SK-N-SH treated with all-trans-retinoic acid at 6 μM for 48 hours (cell line): ENCODE data around the gene MRAS.

ENCODE experiments used
- ATAC-seq: fragments of 200-7000 bp; cut with Tn5 transposase; 3 replicates; pipeline ENCODE4 v1.9.1; 2020; ENCODE audit warnings: mild to moderate bottlenecking, moderate library complexity
- ARNTL ChIP-seq: fragments of 450-650 bp; formaldehyde crosslinking; IDR thresholded peaks from 2 replicates; pipeline ENCODE4 v1.5.0; 2020; ENCODE audit warnings: low read depth, mild to moderate bottlenecking, moderate library complexity, borderline replicate concordance
- CSDC2 ChIP-seq: fragments of 250-450 bp; sonication (Bioruptor Pico); IDR thresholded peaks from 2 replicates; pipeline ENCODE4 v1.5.0; 2020; ENCODE audit warnings: mild to moderate bottlenecking, moderate library complexity
- ESRRG ChIP-seq: fragments of 250-450 bp; sonication (Bioruptor Pico); IDR thresholded peaks from 2 replicates; pipeline ENCODE4 v1.6.1; 2021; ENCODE audit warnings: mild to moderate bottlenecking
- GLIS3 ChIP-seq: fragments of 250-450 bp; sonication (Bioruptor Pico); IDR thresholded peaks from 2 replicates; pipeline ENCODE4 v1.5.0; 2020; ENCODE audit warnings: mild to moderate bottlenecking, moderate library complexity
- ISL1 ChIP-seq: fragments of 250-450 bp; sonication (Bioruptor Pico); IDR thresholded peaks from 2 replicates; pipeline ENCODE4 v2.1.2; 2022; ENCODE audit warnings: mild to moderate bottlenecking, moderate library complexity
- OSR1 ChIP-seq: fragments of 250-450 bp; sonication (Bioruptor Pico); IDR thresholded peaks from 2 replicates; pipeline ENCODE4 v1.8.0; 2022; ENCODE audit warnings: moderate library complexity, mild to moderate bottlenecking, inconsistent platforms
- RARB ChIP-seq: fragments of 250-450 bp; sonication (Bioruptor Pico); IDR thresholded peaks from 2 replicates; pipeline ENCODE4 v1.8.0; 2021; ENCODE audit warnings: mild to moderate bottlenecking, moderate library complexity
- TCF4 ChIP-seq: fragments of 250-450 bp; sonication (Bioruptor Pico); IDR thresholded peaks from 2 replicates; pipeline ENCODE4 v1.8.0; 2021; ENCODE audit warnings: mild to moderate bottlenecking, moderate library complexity, borderline replicate concordance
- TOX ChIP-seq: fragments of 250-450 bp; sonication (Bioruptor Pico); IDR thresholded peaks from 2 replicates; pipeline ENCODE4 v1.8.0; 2021; ENCODE audit warnings: mild to moderate bottlenecking, moderate library complexity, borderline replicate concordance
- ZFP3 ChIP-seq: fragments of 250-450 bp; sonication (Bioruptor Pico); IDR thresholded peaks from 2 replicates; pipeline ENCODE4 v1.5.0; 2020; ENCODE audit warnings: mild to moderate bottlenecking, moderate library complexity
- ZFP30 ChIP-seq: fragments of 450-650 bp; formaldehyde crosslinking; IDR thresholded peaks from 2 replicates; pipeline ENCODE4 v1.5.0; 2022; ENCODE audit warnings: mild to moderate bottlenecking, moderate library complexity
- ZNF565 ChIP-seq: fragments of 450-650 bp; formaldehyde crosslinking; conservative IDR thresholded peaks from 2 replicates; pipeline ENCODE4 v1.5.0; 2020; ENCODE audit warnings: low read depth, mild to moderate bottlenecking, moderate library complexity
- TF ChIP-seq, protein P1 (sequence below): fragments of 250-450 bp; sonication (Bioruptor Pico); IDR thresholded peaks from 2 replicates; pipeline ENCODE4 v1.8.0; 2020; ENCODE audit warnings: mild to moderate bottlenecking, moderate library complexity, borderline replicate concordance
- TF ChIP-seq, protein P2 (sequence below): fragments of 250-450 bp; sonication (Bioruptor Pico); IDR thresholded peaks from 2 replicates; pipeline ENCODE4 v1.8.0; 2021; ENCODE audit warnings: low read depth, mild to moderate bottlenecking, moderate library complexity, borderline replicate concordance
- TF ChIP-seq, protein P3 (sequence below): fragments of 250-450 bp; sonication (Bioruptor Pico); IDR thresholded peaks from 2 replicates; pipeline ENCODE4 v1.5.0; 2020; ENCODE audit warnings: mild to moderate bottlenecking, moderate library complexity
- TF ChIP-seq, protein P4 (sequence below): fragments of 250-450 bp; sonication (Bioruptor Pico); IDR thresholded peaks from 2 replicates; pipeline ENCODE4 v1.5.1; 2020; ENCODE audit warnings: low read depth, mild to moderate bottlenecking, moderate library complexity

Gene MRAS

DNA sequence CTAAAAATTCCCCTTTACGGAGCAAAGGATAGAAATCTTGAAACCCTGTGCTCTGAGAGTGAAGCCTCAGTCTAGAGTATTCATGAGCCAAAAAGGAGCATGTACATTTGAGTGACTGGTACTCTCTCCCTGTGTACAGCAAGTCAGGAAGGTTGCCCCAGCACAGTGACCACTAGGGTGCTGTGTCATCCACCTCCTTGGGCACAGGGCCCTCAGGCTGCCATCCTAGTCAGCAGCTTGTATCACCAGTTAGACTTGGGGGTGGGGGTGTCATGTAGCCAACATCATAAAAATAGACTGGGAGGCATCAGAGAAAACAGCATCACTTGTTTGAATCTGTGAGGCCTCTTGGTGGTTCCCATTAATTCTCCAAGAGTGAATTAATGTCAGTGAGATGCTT lies 30.7 kb upstream of the MRAS start (continued):
- TF ChIP-seq, protein P1, sequence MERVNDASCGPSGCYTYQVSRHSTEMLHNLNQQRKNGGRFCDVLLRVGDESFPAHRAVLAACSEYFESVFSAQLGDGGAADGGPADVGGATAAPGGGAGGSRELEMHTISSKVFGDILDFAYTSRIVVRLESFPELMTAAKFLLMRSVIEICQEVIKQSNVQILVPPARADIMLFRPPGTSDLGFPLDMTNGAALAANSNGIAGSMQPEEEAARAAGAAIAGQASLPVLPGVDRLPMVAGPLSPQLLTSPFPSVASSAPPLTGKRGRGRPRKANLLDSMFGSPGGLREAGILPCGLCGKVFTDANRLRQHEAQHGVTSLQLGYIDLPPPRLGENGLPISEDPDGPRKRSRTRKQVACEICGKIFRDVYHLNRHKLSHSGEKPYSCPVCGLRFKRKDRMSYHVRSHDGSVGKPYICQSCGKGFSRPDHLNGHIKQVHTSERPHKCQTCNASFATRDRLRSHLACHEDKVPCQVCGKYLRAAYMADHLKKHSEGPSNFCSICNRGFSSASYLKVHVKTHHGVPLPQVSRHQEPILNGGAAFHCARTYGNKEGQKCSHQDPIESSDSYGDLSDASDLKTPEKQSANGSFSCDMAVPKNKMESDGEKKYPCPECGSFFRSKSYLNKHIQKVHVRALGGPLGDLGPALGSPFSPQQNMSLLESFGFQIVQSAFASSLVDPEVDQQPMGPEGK = no peak
- TF ChIP-seq TCF4 (CRISPR knock-in tag) (no peak), RARB (CRISPR knock-in tag) (no peak), ZFP3 (no peak), ARNTL (CRISPR knock-in tag) (no peak), ISL1 (CRISPR knock-in tag) (no peak)
- TF ChIP-seq, protein P2, sequence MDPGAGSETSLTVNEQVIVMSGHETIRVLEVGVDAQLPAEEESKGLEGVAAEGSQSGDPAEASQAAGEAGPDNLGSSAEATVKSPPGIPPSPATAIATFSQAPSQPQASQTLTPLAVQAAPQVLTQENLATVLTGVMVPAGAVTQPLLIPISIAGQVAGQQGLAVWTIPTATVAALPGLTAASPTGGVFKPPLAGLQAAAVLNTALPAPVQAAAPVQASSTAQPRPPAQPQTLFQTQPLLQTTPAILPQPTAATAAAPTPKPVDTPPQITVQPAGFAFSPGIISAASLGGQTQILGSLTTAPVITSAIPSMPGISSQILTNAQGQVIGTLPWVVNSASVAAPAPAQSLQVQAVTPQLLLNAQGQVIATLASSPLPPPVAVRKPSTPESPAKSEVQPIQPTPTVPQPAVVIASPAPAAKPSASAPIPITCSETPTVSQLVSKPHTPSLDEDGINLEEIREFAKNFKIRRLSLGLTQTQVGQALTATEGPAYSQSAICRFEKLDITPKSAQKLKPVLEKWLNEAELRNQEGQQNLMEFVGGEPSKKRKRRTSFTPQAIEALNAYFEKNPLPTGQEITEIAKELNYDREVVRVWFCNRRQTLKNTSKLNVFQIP (CRISPR knock-in tag) = no peak

DNA sequence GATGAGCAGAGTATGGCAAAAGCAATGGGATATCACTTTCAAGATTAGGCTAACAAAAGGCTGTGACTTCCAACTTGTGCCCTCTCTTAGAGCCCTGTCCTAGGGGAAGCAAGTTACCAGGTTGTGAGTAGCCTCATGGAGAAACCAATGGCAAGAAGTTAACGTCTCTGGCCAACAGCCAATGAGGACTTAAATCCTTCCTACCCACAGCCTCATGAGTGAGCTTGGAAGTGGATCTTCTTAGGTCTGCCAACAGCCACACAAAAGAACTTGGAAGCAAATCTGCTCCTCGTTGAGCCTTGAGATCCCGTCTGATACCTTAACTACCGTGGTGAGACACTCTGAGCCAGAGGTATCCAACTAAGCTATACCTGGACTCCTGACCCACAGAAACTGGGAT lies 24.4 kb upstream of the MRAS start:
- TF ChIP-seq ESRRG (CRISPR knock-in tag) = no peak
- no peak for TF ChIP-seq RARB (CRISPR knock-in tag)
- TF ChIP-seq TCF4 (CRISPR knock-in tag) = no peak
- TF ChIP-seq ZNF565 (CRISPR knock-in tag) = no peak
- no peak for ATAC-seq

DNA sequence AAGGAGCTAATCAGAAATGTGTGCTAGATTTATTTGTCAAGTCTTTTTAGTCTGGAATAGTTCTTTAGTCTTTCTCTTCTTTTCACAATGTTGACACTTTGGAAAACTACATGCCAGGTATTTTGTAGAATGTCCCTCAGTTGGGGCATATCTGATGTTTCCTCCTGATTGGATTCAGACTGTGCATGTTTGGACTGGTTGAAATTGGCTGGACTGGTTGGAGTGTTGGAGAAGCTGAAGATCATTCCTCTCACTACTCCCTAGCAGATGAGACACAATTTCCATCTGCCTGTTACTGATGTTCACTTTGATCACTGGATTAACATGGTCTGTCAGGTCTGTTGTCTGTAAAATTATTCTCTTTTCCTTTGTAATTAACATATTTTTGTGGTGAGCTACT lies 22.4 kb upstream of the MRAS start:
- TF ChIP-seq, protein P2 (CRISPR knock-in tag) = no peak
- no peak for TF ChIP-seq GLIS3 (CRISPR knock-in tag)
- TF ChIP-seq ZFP30 = no peak
- TF ChIP-seq TCF4 (CRISPR knock-in tag) = no peak
- TF ChIP-seq, protein P3, sequence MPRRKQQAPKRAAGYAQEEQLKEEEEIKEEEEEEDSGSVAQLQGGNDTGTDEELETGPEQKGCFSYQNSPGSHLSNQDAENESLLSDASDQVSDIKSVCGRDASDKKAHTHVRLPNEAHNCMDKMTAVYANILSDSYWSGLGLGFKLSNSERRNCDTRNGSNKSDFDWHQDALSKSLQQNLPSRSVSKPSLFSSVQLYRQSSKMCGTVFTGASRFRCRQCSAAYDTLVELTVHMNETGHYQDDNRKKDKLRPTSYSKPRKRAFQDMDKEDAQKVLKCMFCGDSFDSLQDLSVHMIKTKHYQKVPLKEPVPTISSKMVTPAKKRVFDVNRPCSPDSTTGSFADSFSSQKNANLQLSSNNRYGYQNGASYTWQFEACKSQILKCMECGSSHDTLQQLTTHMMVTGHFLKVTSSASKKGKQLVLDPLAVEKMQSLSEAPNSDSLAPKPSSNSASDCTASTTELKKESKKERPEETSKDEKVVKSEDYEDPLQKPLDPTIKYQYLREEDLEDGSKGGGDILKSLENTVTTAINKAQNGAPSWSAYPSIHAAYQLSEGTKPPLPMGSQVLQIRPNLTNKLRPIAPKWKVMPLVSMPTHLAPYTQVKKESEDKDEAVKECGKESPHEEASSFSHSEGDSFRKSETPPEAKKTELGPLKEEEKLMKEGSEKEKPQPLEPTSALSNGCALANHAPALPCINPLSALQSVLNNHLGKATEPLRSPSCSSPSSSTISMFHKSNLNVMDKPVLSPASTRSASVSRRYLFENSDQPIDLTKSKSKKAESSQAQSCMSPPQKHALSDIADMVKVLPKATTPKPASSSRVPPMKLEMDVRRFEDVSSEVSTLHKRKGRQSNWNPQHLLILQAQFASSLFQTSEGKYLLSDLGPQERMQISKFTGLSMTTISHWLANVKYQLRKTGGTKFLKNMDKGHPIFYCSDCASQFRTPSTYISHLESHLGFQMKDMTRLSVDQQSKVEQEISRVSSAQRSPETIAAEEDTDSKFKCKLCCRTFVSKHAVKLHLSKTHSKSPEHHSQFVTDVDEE (CRISPR knock-in tag) = no peak
- no peak for TF ChIP-seq OSR1 (CRISPR knock-in tag)
- TF ChIP-seq, protein P4, sequence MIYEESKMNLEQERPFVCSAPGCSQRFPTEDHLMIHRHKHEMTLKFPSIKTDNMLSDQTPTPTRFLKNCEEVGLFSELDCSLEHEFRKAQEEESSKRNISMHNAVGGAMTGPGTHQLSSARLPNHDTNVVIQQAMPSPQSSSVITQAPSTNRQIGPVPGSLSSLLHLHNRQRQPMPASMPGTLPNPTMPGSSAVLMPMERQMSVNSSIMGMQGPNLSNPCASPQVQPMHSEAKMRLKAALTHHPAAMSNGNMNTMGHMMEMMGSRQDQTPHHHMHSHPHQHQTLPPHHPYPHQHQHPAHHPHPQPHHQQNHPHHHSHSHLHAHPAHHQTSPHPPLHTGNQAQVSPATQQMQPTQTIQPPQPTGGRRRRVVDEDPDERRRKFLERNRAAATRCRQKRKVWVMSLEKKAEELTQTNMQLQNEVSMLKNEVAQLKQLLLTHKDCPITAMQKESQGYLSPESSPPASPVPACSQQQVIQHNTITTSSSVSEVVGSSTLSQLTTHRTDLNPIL (CRISPR knock-in tag) = no peak
- TF ChIP-seq, protein P1 = no peak
- TF ChIP-seq TOX (CRISPR knock-in tag) = no peak
- no peak for TF ChIP-seq ZFP3
- no peak for ATAC-seq

DNA sequence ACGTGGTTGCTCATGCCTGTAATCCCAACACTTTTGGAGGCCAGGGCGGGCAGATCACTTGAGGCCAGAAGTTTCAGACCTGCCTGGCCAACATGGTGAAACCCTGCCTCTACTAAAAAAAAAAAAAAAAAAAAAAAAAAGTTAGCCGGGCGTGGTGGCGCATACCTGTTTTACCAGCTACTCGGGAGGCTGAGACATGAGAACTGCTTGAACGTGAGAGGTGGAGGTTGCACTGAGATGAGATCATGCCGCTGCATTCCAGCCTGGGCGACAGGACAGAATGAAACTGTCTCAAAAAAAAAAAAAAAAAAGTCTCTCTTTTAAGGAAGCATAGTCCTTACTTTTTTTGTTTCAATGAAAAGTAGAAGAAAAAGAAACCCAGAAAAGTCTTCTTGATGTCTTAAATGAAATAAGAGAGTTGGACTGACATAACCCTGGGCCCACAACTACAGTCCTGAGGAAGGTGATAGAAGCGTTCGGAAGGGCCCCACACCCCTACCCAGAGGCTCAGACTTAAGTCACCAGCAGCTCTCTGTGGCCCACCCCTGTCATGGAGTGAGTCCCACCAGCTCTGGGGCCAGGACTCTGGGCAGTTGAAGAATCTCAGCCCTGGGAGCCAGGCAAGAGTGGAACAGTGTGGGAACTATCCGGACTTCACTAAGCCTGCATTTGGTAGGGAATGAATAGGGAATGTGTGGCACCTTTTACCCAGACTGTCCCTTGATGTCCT lies 21.3 kb upstream of the MRAS start:
- ATAC-seq = no peak
- TF ChIP-seq TCF4 (CRISPR knock-in tag) = no peak
- no peak for TF ChIP-seq CSDC2 (CRISPR knock-in tag)
- TF ChIP-seq, protein P4 (CRISPR knock-in tag) = no peak
- TF ChIP-seq RARB (CRISPR knock-in tag) = no peak
- no peak for TF ChIP-seq ZNF565 (CRISPR knock-in tag)
- TF ChIP-seq ARNTL (CRISPR knock-in tag) = no peak
- TF ChIP-seq ESRRG (CRISPR knock-in tag) = no peak
- TF ChIP-seq, protein P3 (CRISPR knock-in tag) = no peak
- TF ChIP-seq OSR1 (CRISPR knock-in tag) = no peak
